HEK293T (cell line): ENCODE measurements around the gene MANBA.

ENCODE experiments used
- BHLHE40 ChIP-seq: fragments of 450-650 bp; IDR thresholded peaks from 2 replicates; pipeline ENCODE4 v1.6.1; 2016; ENCODE audit warnings: mild to moderate bottlenecking, moderate library complexity, borderline replicate concordance
- CTBP1 ChIP-seq: fragments of 450-650 bp; IDR thresholded peaks from 2 replicates; pipeline ENCODE4 v1.6.1; 2016; ENCODE audit warnings: borderline replicate concordance
- ELF4 ChIP-seq: fragments of 450-650 bp; IDR thresholded peaks from 2 replicates; pipeline ENCODE4 v1.6.1; 2017; ENCODE audit warnings: antibody characterized with exemption
- FOXA1 ChIP-seq: fragments of 450-650 bp; IDR thresholded peaks from 2 replicates; pipeline ENCODE4 v1.6.1; 2016; ENCODE audit warnings: mild to moderate bottlenecking
- FOXK2 ChIP-seq: fragments of 450-650 bp; IDR thresholded peaks from 2 replicates; pipeline ENCODE4 v1.6.1; 2016; ENCODE audit warnings: mild to moderate bottlenecking
- FOXM1 ChIP-seq: fragments of 450-650 bp; IDR thresholded peaks from 2 replicates; pipeline ENCODE4 v1.6.1; 2017; ENCODE audit warnings: mild to moderate bottlenecking, borderline replicate concordance
- HDGF ChIP-seq: fragments of 450-650 bp; IDR thresholded peaks from 2 replicates; pipeline ENCODE4 v1.6.1; 2017; ENCODE audit warnings: antibody characterized with exemption, borderline replicate concordance
- LEF1 ChIP-seq: fragments of 450-650 bp; IDR thresholded peaks from 2 replicates; pipeline ENCODE4 v1.6.1; 2017; ENCODE audit warnings: mild to moderate bottlenecking, borderline replicate concordance
- SP1 ChIP-seq: fragments of 450-650 bp; IDR thresholded peaks from 2 replicates; pipeline ENCODE4 v1.6.1; 2017
- SUZ12 ChIP-seq: fragments of 450-650 bp; IDR thresholded peaks from 2 replicates; pipeline ENCODE4 v1.6.1; 2016; ENCODE audit warnings: mild to moderate bottlenecking
- TARDBP ChIP-seq: fragments of 450-650 bp; IDR thresholded peaks from 2 replicates; pipeline ENCODE4 v1.6.1; 2016
- ZNF384 ChIP-seq: fragments of 450-650 bp; IDR thresholded peaks from 2 replicates; pipeline ENCODE4 v1.6.1; 2016
- TF ChIP-seq, protein P1 (sequence below): fragments of 450-650 bp; IDR thresholded peaks from 2 replicates; pipeline ENCODE4 v1.6.1; 2016

DNA sequence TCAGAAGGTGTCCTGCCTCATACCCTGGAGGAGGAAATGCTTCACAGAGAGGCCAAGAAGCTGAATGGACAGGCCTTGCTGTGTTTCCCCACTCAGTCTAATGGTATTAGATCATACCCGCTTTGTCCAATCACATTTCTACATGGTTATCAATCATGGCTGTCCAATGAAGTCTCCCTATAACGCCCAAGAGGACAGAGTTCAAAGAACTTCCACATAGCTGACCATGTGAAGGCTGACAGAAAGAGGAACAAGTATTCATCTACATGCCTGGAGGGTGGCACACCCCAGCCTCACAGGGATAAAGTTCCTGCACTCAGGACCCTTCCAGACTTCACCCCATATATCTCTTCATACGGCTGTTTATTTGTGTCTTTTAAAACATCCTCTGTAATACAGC is 123.4 kb downstream of the MANBA start:
- TF ChIP-seq FOXM1: no peak
- no peak for TF ChIP-seq ELF4
- TF ChIP-seq TARDBP: no peak
- TF ChIP-seq FOXK2: no peak
- no peak for TF ChIP-seq SP1
- no peak for TF ChIP-seq ZNF384
- no peak for TF ChIP-seq BHLHE40
- no peak for TF ChIP-seq SUZ12
- no peak for TF ChIP-seq LEF1
- TF ChIP-seq, protein P1, sequence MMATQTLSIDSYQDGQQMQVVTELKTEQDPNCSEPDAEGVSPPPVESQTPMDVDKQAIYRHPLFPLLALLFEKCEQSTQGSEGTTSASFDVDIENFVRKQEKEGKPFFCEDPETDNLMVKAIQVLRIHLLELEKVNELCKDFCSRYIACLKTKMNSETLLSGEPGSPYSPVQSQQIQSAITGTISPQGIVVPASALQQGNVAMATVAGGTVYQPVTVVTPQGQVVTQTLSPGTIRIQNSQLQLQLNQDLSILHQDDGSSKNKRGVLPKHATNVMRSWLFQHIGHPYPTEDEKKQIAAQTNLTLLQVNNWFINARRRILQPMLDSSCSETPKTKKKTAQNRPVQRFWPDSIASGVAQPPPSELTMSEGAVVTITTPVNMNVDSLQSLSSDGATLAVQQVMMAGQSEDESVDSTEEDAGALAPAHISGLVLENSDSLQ: no peak
- TF ChIP-seq FOXA1: no peak
- TF ChIP-seq HDGF: no peak
- no peak for TF ChIP-seq CTBP1
